Lung microvascular endothelial cell (primary cell): Measurements from ENCODE around the gene TRPV3. TPM values are rescaled to one million over a fixed set of nuclear protein-coding genes. Genes with fewer than 3 reads are reported as not detected.
A peak's percentile ranks its signal among the peaks of the same experiment; 100 is the strongest.
"Not testable (repeated sequence)": the region's sequence is repeated elsewhere in the genome, so short reads cannot be mapped to it uniquely, and the experiment has no call there.

Experiments used
- DNase-seq, 2 donors: peaks; one replicate each; pipeline versions ENCODE4 v3.0.0 to v3.0.0-alpha.2; 2010; ENCODE audit warnings: low read depth in 2 of 2
- total RNA-seq: library from RNA; depleted of rRNA; stranded (reverse); fragments of >200 nt; gene quantifications from 2 replicates; pipeline ENCODE4 v1.2.1, GENCODE V29; 2014

TRPV3 gene
- total RNA-seq, 1 donor from 2014 or later = under 0.01 TPM

- DNase-seq = no peak
Observed at GRCh38 chr17:3574231-3574630, 16.6 kb upstream of the TRPV3 start.

- no peak for DNase-seq
Observed at GRCh38 chr17:3573246-3574100, 15.9 kb upstream of the TRPV3 start.

- no peak for DNase-seq
Observed at GRCh38 chr17:3572231-3572630, 14.6 kb upstream of the TRPV3 start.

GRCh38 chr17:3571043-3571900 is 13.7 kb upstream of the TRPV3 start:
- no peak for DNase-seq

GRCh38 chr17:3569534-3570137 is 12.0 kb upstream of the TRPV3 start:
- DNase-seq = no peak

GRCh38 chr17:3566551-3566950 is 8.9 kb upstream of the TRPV3 start:
- no peak for DNase-seq

- no peak for DNase-seq
Observed at GRCh38 chr17:3565143-3565542, 7.5 kb upstream of the TRPV3 start.

- DNase-seq = not testable (repeated sequence)
Observed at GRCh38 chr17:3564241-3564640, 6.6 kb upstream of the TRPV3 start.

- no peak for DNase-seq
Observed at GRCh38 chr17:3559270-3559645, 1.6 kb upstream of the TRPV3 start.

- DNase-seq = peak; percentile 14 to 68
Observed at GRCh38 chr17:3558603-3559269, 1.1 kb upstream of the TRPV3 start.

- no peak for DNase-seq
Observed at GRCh38 chr17:3556916-3557767, 470 bp downstream of the TRPV3 start.

GRCh38 chr17:3556239-3556915 is 1.2 kb downstream of the TRPV3 start:
- DNase-seq = no peak

- DNase-seq = no peak
Observed at GRCh38 chr17:3555189-3555796, 2.3 kb downstream of the TRPV3 start.

- no peak for DNase-seq
Observed at GRCh38 chr17:3554440-3554839, 3.2 kb downstream of the TRPV3 start.

- DNase-seq = no peak
Observed at GRCh38 chr17:3553419-3554401, 3.9 kb downstream of the TRPV3 start.

GRCh38 chr17:3552916-3553315 is 4.7 kb downstream of the TRPV3 start:
- no peak for DNase-seq

- no peak for DNase-seq
Observed at GRCh38 chr17:3551189-3551588, 6.4 kb downstream of the TRPV3 start.

- DNase-seq = no peak
Observed at GRCh38 chr17:3549610-3550162, 7.9 kb downstream of the TRPV3 start.
